SK-N-MC (cell line): ENCODE results near the gene SMURF2.

Experiments
- EZH2 ChIP-seq: fragments of 200-600 bp; sonication (generic); IDR thresholded peaks from one replicate; pipeline ENCODE4 v1.6.1; 2017; ENCODE audit warnings: antibody characterized with exemption
- POLR2AphosphoS5 ChIP-seq: IDR thresholded peaks from 2 replicates; pipeline ENCODE4 v1.6.1; 2012; ENCODE audit warnings: mild to moderate bottlenecking, low read depth, low read length, borderline replicate concordance

DNA sequence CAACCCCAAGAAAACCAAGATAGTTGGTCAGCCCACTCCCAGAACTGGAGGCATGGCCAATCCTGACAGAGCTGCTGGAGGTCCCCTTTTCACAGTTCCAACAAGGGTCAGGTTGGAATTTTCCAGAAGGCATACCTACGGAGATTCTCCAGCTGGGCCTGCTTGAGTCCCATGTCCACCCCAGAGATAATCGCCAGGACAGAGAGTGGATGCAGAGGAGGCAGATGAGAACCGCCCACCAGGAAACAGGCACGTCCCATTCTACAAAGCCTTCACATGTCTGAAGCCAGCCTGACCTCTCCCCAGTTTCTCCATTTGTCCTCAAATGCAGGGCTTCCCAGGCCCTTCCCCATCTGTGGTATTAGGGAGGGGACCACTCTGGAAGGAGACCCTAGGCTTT is 47.4 kb upstream of the SMURF2 start:
- no peak for TF ChIP-seq POLR2AphosphoS5
- TF ChIP-seq EZH2: no peak
